VCaP (cell line): ENCODE data around the gene ALPL.

ENCODE experiments used
- H3K27ac ChIP-seq: fragments of 450-650 bp; 2 replicates; pipeline ENCODE4 v1.5.1; 2017
- CTCF ChIP-seq: fragments of 450-650 bp; conservative IDR thresholded peaks from 2 replicates; pipeline ENCODE4 v1.5.1; 2017; ENCODE audit warnings: mild to moderate bottlenecking, moderate library complexity

The ALPL gene

GRCh38 chr1:21572735-21573277, 63.6 kb downstream of the ALPL start:
- no peak overlapping the region for H3K27ac ChIP-seq
- no peak for TF ChIP-seq CTCF

GRCh38 chr1:21573475-21573874, 64.3 kb downstream of the ALPL start:
- no peak overlapping the region; the same call in 1 of the 2 replicates for H3K27ac ChIP-seq
- TF ChIP-seq CTCF: no peak

GRCh38 chr1:21573971-21574465, 64.8 kb downstream of the ALPL start:
- TF ChIP-seq CTCF: peak; percentile 83
- peak overlapping the region; percentile 61 for H3K27ac ChIP-seq

- peak overlapping the region; percentile 61 for H3K27ac ChIP-seq
- no peak for TF ChIP-seq CTCF
Measured at GRCh38 chr1:21574466-21575151, 65.4 kb downstream of the ALPL start.

- H3K27ac ChIP-seq: no peak overlapping the region
- no peak for TF ChIP-seq CTCF
Measured at GRCh38 chr1:21575351-21575942, 66.2 kb downstream of the ALPL start.

GRCh38 chr1:21576031-21576797, 67.0 kb downstream of the ALPL start:
- H3K27ac ChIP-seq: no peak overlapping the region
- no peak for TF ChIP-seq CTCF

GRCh38 chr1:21576798-21577187, 67.6 kb downstream of the ALPL start:
- H3K27ac ChIP-seq: no peak overlapping the region
- TF ChIP-seq CTCF: no peak
